SK-N-SH treated with all-trans-retinoic acid at 6 μM for 48 hours (cell line): ENCODE measurements around the gene DDX54.

Experiments used
- ATAC-seq: fragments of 200-7000 bp; cut with Tn5 transposase; 3 replicates; pipeline ENCODE4 v1.9.1; 2020; ENCODE audit warnings: mild to moderate bottlenecking, moderate library complexity
- ARNTL ChIP-seq: fragments of 450-650 bp; formaldehyde crosslinking; IDR thresholded peaks from 2 replicates; pipeline ENCODE4 v1.5.0; 2020; ENCODE audit warnings: low read depth, mild to moderate bottlenecking, moderate library complexity, borderline replicate concordance
- BACH2 ChIP-seq: fragments of 250-450 bp; sonication (Bioruptor Pico); IDR thresholded peaks from 2 replicates; pipeline ENCODE4 v1.9.0; 2021; ENCODE audit warnings: mild to moderate bottlenecking, borderline replicate concordance
- CSDC2 ChIP-seq: fragments of 250-450 bp; sonication (Bioruptor Pico); IDR thresholded peaks from 2 replicates; pipeline ENCODE4 v1.5.0; 2020; ENCODE audit warnings: mild to moderate bottlenecking, moderate library complexity
- ESRRG ChIP-seq: fragments of 250-450 bp; sonication (Bioruptor Pico); IDR thresholded peaks from 2 replicates; pipeline ENCODE4 v1.6.1; 2021; ENCODE audit warnings: mild to moderate bottlenecking
- ISL1 ChIP-seq: fragments of 250-450 bp; sonication (Bioruptor Pico); IDR thresholded peaks from 2 replicates; pipeline ENCODE4 v2.1.2; 2022; ENCODE audit warnings: mild to moderate bottlenecking, moderate library complexity
- OSR1 ChIP-seq: fragments of 250-450 bp; sonication (Bioruptor Pico); IDR thresholded peaks from 2 replicates; pipeline ENCODE4 v1.8.0; 2022; ENCODE audit warnings: moderate library complexity, mild to moderate bottlenecking, inconsistent platforms
- POU6F1 ChIP-seq: fragments of 250-450 bp; sonication (Bioruptor Pico); IDR thresholded peaks from 2 replicates; pipeline ENCODE4 v1.8.0; 2021; ENCODE audit warnings: low read depth, mild to moderate bottlenecking, moderate library complexity, borderline replicate concordance
- PPARA ChIP-seq: fragments of 250-450 bp; sonication (Bioruptor Pico); IDR thresholded peaks from 2 replicates; pipeline ENCODE4 v1.5.0; 2020; ENCODE audit warnings: mild to moderate bottlenecking, borderline replicate concordance
- RARB ChIP-seq: fragments of 250-450 bp; sonication (Bioruptor Pico); IDR thresholded peaks from 2 replicates; pipeline ENCODE4 v1.8.0; 2021; ENCODE audit warnings: mild to moderate bottlenecking, moderate library complexity
- SNAI2 ChIP-seq: fragments of 250-450 bp; sonication (Bioruptor Pico); IDR thresholded peaks from 2 replicates; pipeline ENCODE4 v1.5.0; 2020; ENCODE audit warnings: mild to moderate bottlenecking, moderate library complexity
- TCF4 ChIP-seq: fragments of 250-450 bp; sonication (Bioruptor Pico); IDR thresholded peaks from 2 replicates; pipeline ENCODE4 v1.8.0; 2021; ENCODE audit warnings: mild to moderate bottlenecking, moderate library complexity, borderline replicate concordance
- TOX ChIP-seq: fragments of 250-450 bp; sonication (Bioruptor Pico); IDR thresholded peaks from 2 replicates; pipeline ENCODE4 v1.8.0; 2021; ENCODE audit warnings: mild to moderate bottlenecking, moderate library complexity, borderline replicate concordance
- TSHZ2 ChIP-seq: fragments of 250-450 bp; sonication (Bioruptor Pico); IDR thresholded peaks from 2 replicates; pipeline ENCODE4 v1.5.0; 2020; ENCODE audit warnings: mild to moderate bottlenecking, moderate library complexity
- ZFP3 ChIP-seq: fragments of 250-450 bp; sonication (Bioruptor Pico); IDR thresholded peaks from 2 replicates; pipeline ENCODE4 v1.5.0; 2020; ENCODE audit warnings: mild to moderate bottlenecking, moderate library complexity
- ZFP30 ChIP-seq: fragments of 450-650 bp; formaldehyde crosslinking; IDR thresholded peaks from 2 replicates; pipeline ENCODE4 v1.5.0; 2022; ENCODE audit warnings: mild to moderate bottlenecking, moderate library complexity
- ZNF70 ChIP-seq: fragments of 450-650 bp; formaldehyde crosslinking; IDR thresholded peaks from 2 replicates; pipeline ENCODE4 v1.5.0; 2020; ENCODE audit warnings: mild to moderate bottlenecking, moderate library complexity
- ZNF8 ChIP-seq: fragments of 450-650 bp; formaldehyde crosslinking; IDR thresholded peaks from 2 replicates; pipeline ENCODE4 v1.5.0; 2020; ENCODE audit warnings: mild to moderate bottlenecking, moderate library complexity
- TF ChIP-seq, protein P1 (sequence below): fragments of 250-450 bp; sonication (Bioruptor Pico); IDR thresholded peaks from 2 replicates; pipeline ENCODE4 v1.8.0; 2020; ENCODE audit warnings: mild to moderate bottlenecking, moderate library complexity, borderline replicate concordance
- TF ChIP-seq, protein P2 (sequence below): fragments of 250-450 bp; sonication (Bioruptor Pico); IDR thresholded peaks from 2 replicates; pipeline ENCODE4 v1.5.1; 2020; ENCODE audit warnings: low read depth, mild to moderate bottlenecking, moderate library complexity
- TF ChIP-seq, protein P3 (sequence below): fragments of 250-450 bp; sonication (Bioruptor Pico); IDR thresholded peaks from 2 replicates; pipeline ENCODE4 v1.5.1; 2021; ENCODE audit warnings: mild to moderate bottlenecking, moderate library complexity

DDX54 gene

DNA sequence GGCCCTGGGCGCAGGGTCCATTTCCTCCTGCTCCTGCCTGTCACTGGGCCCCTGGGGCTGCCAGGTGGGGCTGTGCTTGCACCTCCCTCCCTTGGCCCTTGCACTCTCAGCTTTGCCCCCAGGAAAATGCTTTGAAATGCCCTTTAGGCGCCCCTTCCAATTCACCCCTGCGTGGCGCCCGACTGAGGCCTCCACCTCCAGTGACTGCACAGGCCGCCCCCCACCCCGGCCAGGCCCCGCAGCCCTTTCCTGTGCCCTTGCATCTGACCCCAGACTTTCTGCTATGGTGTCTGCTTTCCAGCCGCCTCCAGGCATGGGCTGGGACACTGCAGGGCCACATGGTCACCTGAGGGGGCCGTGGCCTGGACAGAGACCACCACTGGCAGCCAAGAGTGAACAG is 17.4 kb downstream of the DDX54 start:
- ATAC-seq, result no peak
- TF ChIP-seq PPARA (CRISPR knock-in tag) (no peak), BACH2 (CRISPR knock-in tag) (no peak)
- TF ChIP-seq, protein P1, sequence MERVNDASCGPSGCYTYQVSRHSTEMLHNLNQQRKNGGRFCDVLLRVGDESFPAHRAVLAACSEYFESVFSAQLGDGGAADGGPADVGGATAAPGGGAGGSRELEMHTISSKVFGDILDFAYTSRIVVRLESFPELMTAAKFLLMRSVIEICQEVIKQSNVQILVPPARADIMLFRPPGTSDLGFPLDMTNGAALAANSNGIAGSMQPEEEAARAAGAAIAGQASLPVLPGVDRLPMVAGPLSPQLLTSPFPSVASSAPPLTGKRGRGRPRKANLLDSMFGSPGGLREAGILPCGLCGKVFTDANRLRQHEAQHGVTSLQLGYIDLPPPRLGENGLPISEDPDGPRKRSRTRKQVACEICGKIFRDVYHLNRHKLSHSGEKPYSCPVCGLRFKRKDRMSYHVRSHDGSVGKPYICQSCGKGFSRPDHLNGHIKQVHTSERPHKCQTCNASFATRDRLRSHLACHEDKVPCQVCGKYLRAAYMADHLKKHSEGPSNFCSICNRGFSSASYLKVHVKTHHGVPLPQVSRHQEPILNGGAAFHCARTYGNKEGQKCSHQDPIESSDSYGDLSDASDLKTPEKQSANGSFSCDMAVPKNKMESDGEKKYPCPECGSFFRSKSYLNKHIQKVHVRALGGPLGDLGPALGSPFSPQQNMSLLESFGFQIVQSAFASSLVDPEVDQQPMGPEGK (CRISPR knock-in tag), result no peak

GRCh38 chr12:113165521-113166450 is 19.5 kb downstream of the DDX54 start:
- no peak for TF ChIP-seq ZNF8 (CRISPR knock-in tag)
- no peak for TF ChIP-seq ESRRG (CRISPR knock-in tag)
- no peak for TF ChIP-seq TCF4 (CRISPR knock-in tag)
- no peak for TF ChIP-seq SNAI2 (CRISPR knock-in tag)
- TF ChIP-seq ZFP30, result no peak
- no peak for TF ChIP-seq TSHZ2 (CRISPR knock-in tag)
- TF ChIP-seq ZFP3, result no peak

DNA sequence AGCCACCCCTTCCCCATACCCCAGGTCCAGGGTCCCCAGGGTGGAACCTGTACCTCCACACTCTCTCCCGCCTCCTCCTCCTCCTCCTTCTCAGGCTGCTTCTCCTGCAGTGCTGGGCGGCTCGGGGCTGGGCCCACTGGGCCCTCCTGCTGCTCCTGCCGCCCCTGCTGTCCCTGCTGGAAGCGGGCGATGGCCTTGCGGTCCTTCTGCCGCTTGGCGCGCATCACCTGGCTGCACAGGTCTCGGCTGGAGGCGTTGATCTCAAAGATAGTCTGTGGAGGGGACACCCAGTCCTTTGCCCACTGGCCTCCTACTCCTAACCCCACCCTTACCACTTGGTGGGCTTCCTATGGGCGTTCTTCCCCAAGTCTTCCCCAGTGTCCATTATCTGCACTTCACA is 21.3 kb downstream of the DDX54 start:
- no peak for ATAC-seq
- TF ChIP-seq TOX (CRISPR knock-in tag), result no peak
- TF ChIP-seq RARB, result no peak
- no peak for TF ChIP-seq ZNF8 (CRISPR knock-in tag)
- no peak for TF ChIP-seq ZFP3
- TF ChIP-seq, protein P2, sequence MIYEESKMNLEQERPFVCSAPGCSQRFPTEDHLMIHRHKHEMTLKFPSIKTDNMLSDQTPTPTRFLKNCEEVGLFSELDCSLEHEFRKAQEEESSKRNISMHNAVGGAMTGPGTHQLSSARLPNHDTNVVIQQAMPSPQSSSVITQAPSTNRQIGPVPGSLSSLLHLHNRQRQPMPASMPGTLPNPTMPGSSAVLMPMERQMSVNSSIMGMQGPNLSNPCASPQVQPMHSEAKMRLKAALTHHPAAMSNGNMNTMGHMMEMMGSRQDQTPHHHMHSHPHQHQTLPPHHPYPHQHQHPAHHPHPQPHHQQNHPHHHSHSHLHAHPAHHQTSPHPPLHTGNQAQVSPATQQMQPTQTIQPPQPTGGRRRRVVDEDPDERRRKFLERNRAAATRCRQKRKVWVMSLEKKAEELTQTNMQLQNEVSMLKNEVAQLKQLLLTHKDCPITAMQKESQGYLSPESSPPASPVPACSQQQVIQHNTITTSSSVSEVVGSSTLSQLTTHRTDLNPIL (CRISPR knock-in tag), result no peak
- no peak for TF ChIP-seq ARNTL
- TF ChIP-seq OSR1, result no peak
- TF ChIP-seq, protein P3, sequence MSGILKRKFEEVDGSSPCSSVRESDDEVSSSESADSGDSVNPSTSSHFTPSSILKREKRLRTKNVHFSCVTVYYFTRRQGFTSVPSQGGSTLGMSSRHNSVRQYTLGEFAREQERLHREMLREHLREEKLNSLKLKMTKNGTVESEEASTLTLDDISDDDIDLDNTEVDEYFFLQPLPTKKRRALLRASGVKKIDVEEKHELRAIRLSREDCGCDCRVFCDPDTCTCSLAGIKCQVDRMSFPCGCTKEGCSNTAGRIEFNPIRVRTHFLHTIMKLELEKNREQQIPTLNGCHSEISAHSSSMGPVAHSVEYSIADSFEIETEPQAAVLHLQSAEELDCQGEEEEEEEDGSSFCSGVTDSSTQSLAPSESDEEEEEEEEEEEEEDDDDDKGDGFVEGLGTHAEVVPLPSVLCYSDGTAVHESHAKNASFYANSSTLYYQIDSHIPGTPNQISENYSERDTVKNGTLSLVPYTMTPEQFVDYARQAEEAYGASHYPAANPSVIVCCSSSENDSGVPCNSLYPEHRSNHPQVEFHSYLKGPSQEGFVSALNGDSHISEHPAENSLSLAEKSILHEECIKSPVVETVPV (CRISPR knock-in tag), result no peak
- TF ChIP-seq CSDC2 (CRISPR knock-in tag), result no peak
- TF ChIP-seq BACH2 (CRISPR knock-in tag), result no peak
- TF ChIP-seq POU6F1 (CRISPR knock-in tag), result no peak
- no peak for TF ChIP-seq PPARA (CRISPR knock-in tag)
- TF ChIP-seq TSHZ2 (CRISPR knock-in tag), result no peak
- no peak for TF ChIP-seq ISL1
- no peak for TF ChIP-seq ZNF70 (CRISPR knock-in tag)

More at GRCh38 chr12:113165521-113166450, 19.5 kb downstream of the DDX54 start:
- no peak for ATAC-seq
